K562 (cell line): ENCODE measurements around the gene ERAP2. TPM values are rescaled to one million over a fixed set of nuclear protein-coding genes. Genes with fewer than 3 reads are reported as not detected.

Experiments used
- ATAC-seq: fragments of 200-7000 bp; cut with Tn5 transposase; 3 replicates; pipeline ENCODE4 v1.9.1; 2020; ENCODE audit warnings: moderate library complexity
- BruUV-seq: library from RNA; stranded (reverse); fragments of 400-500 nt; replicated peaks from 2 replicates; lab custom pipeline; 2021; lab: Mats Ljungman, UMichigan
- CTCF ChIA-PET: fragments of 300-600 bp; formaldehyde crosslinking; extraction: SDS; loops from one replicate; lab custom pipeline; 2021; ENCODE audit warnings: low intra/inter-chr PET ratio; lab: Yijun Ruan, JAX
- POLR2A ChIA-PET: fragments of 300-600, 350-650 bp; sonication (Branson Sonifier 250); formaldehyde crosslinking; extraction: SDS; loops from one replicate; lab custom pipeline; 2021; ENCODE audit warnings: antibody characterized with exemption, inconsistent platforms; lab: Yijun Ruan, JAX
- DNase-seq, 4 experiments: peaks; one replicate each; pipeline versions ENCODE4 v3.0.0 to v3.0.0-alpha.2; 2011 to 2018; ENCODE audit warnings: low spot score in 3 of 4, mixed read lengths in 3 of 4; ENCODE audit errors: extremely low read depth in 1 of 4
- FAIRE-seq: peaks from 2 replicates; lab custom pipeline; 2011; peaks lifted over from hg19 to GRCh38; lab: Jason Lieb, UNC
- H2AFZ ChIP-seq: 2 replicates; pipeline ENCODE4 v1.6.0; 2011; ENCODE audit warnings: low read depth, low read length, control low read depth, inconsistent platforms
- H3K27ac ChIP-seq: fragments of 200-600 bp; 3 replicates; pipeline ENCODE4 v1.8.0; 2011; ENCODE audit warnings: low read depth, mild to moderate bottlenecking, control low read depth, inconsistent platforms, low read length, moderate library complexity, mixed read lengths; ENCODE audit errors: extremely low read depth
- H3K27me3 ChIP-seq, 2 experiments: fragments of 300-600 bp in 1 of 2; 2 replicates in 1 of 2; 3 replicates in 1 of 2; pipeline versions ENCODE4 v1.6.0 to v1.8.0; 2011; ENCODE audit warnings: inconsistent platforms in 2 of 2, low read length in 2 of 2, mild to moderate bottlenecking in 1 of 2, mixed read lengths in 1 of 2, moderate library complexity in 1 of 2; ENCODE audit not compliant: control insufficient read depth in 2 of 2, insufficient read depth in 2 of 2
- H3K36me3 ChIP-seq: fragments of 300-600 bp; 3 replicates; pipeline ENCODE4 v1.8.0; 2011; ENCODE audit warnings: mild to moderate bottlenecking, low read length, inconsistent platforms; ENCODE audit not compliant: control insufficient read depth, insufficient read depth
- H3K4me1 ChIP-seq, 2 experiments: fragments of 200-600 bp in 1 of 2; replicated peaks in 1 of 2; 2 replicates in 1 of 2; 3 replicates in 1 of 2; pipeline versions ENCODE4 v1.5.1 to v1.8.0; 2011; ENCODE audit warnings: inconsistent platforms in 2 of 2, low read length in 2 of 2, mild to moderate bottlenecking in 1 of 2, mixed read lengths in 1 of 2, moderate library complexity in 1 of 2; ENCODE audit not compliant: control insufficient read depth in 2 of 2, insufficient read depth in 2 of 2
- H3K4me2 ChIP-seq: 2 replicates; pipeline ENCODE4 v1.6.1; 2011; ENCODE audit warnings: low read length, control low read depth, inconsistent platforms, mixed read lengths; ENCODE audit not compliant: insufficient read depth
- H3K4me3 ChIP-seq: fragments of 200-600 bp; sonication (generic), shearing (Covaris generic); 2 replicates; pipeline ENCODE4 v1.5.1; 2016; ENCODE audit warnings: control low read depth, inconsistent platforms
- H3K79me2 ChIP-seq: fragments of 200-600 bp; 3 replicates; pipeline ENCODE4 v1.8.0; 2011; ENCODE audit warnings: low read length, inconsistent platforms; ENCODE audit not compliant: control insufficient read depth, insufficient read depth
- H3K9ac ChIP-seq, 2 experiments: 2 replicates each; pipeline versions ENCODE4 v1.6.0 to v1.6.1; 2011; ENCODE audit warnings: low read depth in 2 of 2, low read length in 2 of 2, control low read depth in 1 of 2, inconsistent platforms in 1 of 2, mild to moderate bottlenecking in 1 of 2, mixed read lengths in 1 of 2; ENCODE audit not compliant: insufficient read depth in 1 of 2
- H3K9me1 ChIP-seq: one replicate; pipeline ENCODE4 v1.6.0; 2011; ENCODE audit warnings: inconsistent platforms, mild to moderate bottlenecking, low read length, moderate library complexity; ENCODE audit not compliant: control insufficient read depth, insufficient read depth
- H3K9me3 ChIP-seq: replicated peaks from 2 replicates; pipeline ENCODE4 v1.5.1; 2011; ENCODE audit warnings: low read depth, low read length, inconsistent platforms; ENCODE audit not compliant: control insufficient read depth, insufficient read depth
- H4K20me1 ChIP-seq: replicated peaks from 2 replicates; pipeline ENCODE4 v1.6.1; 2011; ENCODE audit warnings: low read length, inconsistent platforms, mixed read lengths; ENCODE audit not compliant: control insufficient read depth, insufficient read depth
- BCOR ChIP-seq: fragments of 450-650 bp; IDR thresholded peaks from 2 replicates; pipeline ENCODE4 v1.6.1; 2016
- CHD4 ChIP-seq: fragments of 200-600 bp; sonication (generic); IDR thresholded peaks from 3 replicates; pipeline ENCODE4 v1.6.1; 2012; ENCODE audit warnings: low read depth, mild to moderate bottlenecking, mixed read lengths, low read length, inconsistent platforms; ENCODE audit not compliant: insufficient read depth, insufficient replicate concordance, poor library complexity, severe bottlenecking
- MTA1 ChIP-seq: fragments of 450-650 bp; IDR thresholded peaks from 2 replicates; pipeline ENCODE4 v1.6.1; 2017; ENCODE audit warnings: borderline replicate concordance
- RAD51 ChIP-seq: fragments of 450-650 bp; IDR thresholded peaks from 2 replicates; pipeline ENCODE4 v1.7.1; 2016; ENCODE audit warnings: low read depth, mild to moderate bottlenecking, borderline replicate concordance
- XRCC4 ChIP-seq: IDR thresholded peaks from one replicate; pipeline ENCODE4 v1.6.1; 2011; ENCODE audit not compliant: insufficient read depth, insufficient read length; ENCODE audit errors: extremely low read depth
- ZKSCAN8 ChIP-seq: fragments of 200-800 bp; sonication (Bioruptor generic); IDR thresholded peaks from 2 replicates; pipeline ENCODE4 v1.6.1; 2016; ENCODE audit warnings: missing genetic modification characterization, missing compliant biosample characterization
- WGBS: fragments of 100-300 bp; shearing (Covaris generic); methylation state at CpG from one replicate; pipeline ENCODE4 v1.1.6; 2016; ENCODE audit warnings: low coverage, mixed read lengths; ENCODE audit not compliant: insufficient coverage; ENCODE audit errors: missing lambda C conversion rate; 5-methylcytosine and 5-hydroxymethylcytosine counted together
- in situ Hi-C: fragments of 300-500 bp; cut with MboI; formaldehyde crosslinking; loops from 4 replicates; pipeline ENCODE4 v1.15.0; 2018; ENCODE audit warnings: inconsistent platforms, mixed read lengths
- intact Hi-C: fragments of 100-400 bp; cut with micrococcal nuclease; formaldehyde crosslinking; loops from 2 replicates; pipeline ENCODE4 v1.14.2; 2022
- polyA plus RNA-seq, 8 experiments: library from polyadenylated mRNA; depleted of rRNA in 4 of 8; stranded (reverse) in 5 of 8; unstranded in 3 of 8; fragments of >200 nt; fragmentation: Nextera tagmentation in 2 of 8; fragmentation: Illumina TruSeq in 1 of 8; extraction: Ambion mirVana in 2 of 8; extraction: Trizol in 1 of 8; gene quantifications; 2 replicates each; pipeline versions ENCODE4 v1.2.1 to v1.2.3, GENCODE V29; 2011 to 2014; ENCODE audit warnings: inconsistent platforms in 1 of 8, missing spikeins in 1 of 8
- total RNA-seq, 7 experiments: library from RNA; depleted of rRNA in 6 of 7; stranded (reverse); fragments of >200 nt in 6 of 7; fragmentation: Illumina TruSeq in 2 of 7; extraction: Trizol in 2 of 7; gene quantifications; 2 replicates each; pipeline versions ENCODE4 v1.2.1 to v1.2.3, GENCODE V29; 2011 to 2021; ENCODE audit warnings: low replicate concordance in 1 of 7
- TF ChIP-seq, protein P1 (sequence below): fragments of 250-450 bp; sonication (Bioruptor Pico); IDR thresholded peaks from 2 replicates; pipeline ENCODE4 v1.8.0; 2022; ENCODE audit warnings: moderate library complexity, mild to moderate bottlenecking, inconsistent platforms
- TF ChIP-seq, protein P2 (sequence below): fragments of 450-650 bp; IDR thresholded peaks from 2 replicates; pipeline ENCODE4 v1.6.1; 2016; ENCODE audit warnings: antibody characterized with exemption

Gene ERAP2
- total and polyA plus RNA-seq, 9 of the 15 experiments (the other 6 are each of a cell fraction or from before 2014, with no cell fraction given): 0.93 to 4.0 (median 2.1) TPM

DNA sequence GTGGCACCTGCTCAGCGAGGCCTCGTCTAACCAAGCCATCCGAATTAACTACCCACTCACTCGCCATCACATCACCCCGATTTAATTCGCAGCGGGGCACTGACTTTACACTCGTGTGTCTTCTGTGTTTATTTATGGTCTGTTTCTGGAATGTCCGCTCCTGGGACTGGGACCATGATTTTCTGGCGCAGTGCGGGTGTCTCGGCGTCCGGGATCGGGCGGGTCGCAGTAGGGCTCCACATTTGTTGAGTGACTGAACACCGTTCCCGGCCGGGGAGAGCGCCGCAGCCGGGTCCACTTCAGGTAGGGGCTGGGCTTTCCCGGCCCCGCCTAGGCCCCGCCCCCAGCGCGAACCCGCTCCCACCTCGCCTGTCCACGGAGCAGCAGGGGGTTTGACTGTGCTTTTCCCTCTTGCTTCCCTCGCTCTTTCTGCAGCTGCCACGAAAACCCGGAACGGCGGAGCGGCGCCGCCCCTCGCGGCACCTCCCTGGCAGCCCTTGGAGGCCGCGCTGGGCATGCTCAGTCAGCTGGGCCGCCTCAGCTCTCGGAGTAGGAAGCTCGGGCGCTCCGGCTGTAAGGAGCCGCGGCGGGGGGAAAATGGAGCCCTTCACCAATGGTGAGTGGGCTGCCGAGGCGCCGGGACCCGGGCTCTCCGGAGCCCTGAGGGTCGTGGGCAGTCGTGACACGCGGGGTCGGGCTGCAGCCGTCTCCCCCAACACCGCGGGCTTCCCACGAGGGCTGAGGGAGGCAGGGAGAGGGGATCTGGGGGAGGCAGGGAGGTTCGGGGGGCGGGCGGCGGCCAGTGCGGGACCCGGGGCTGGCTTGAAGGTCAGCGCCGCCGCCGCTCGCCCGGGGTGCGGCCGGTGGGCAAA, 59.5 kb downstream of the ERAP2 start, which contains the start of gene LNPEP:
TSS of gene LNPEP (plus strand) at position 522 of the 872 bp plus-strand sequence. CDS start at position 598, 76 bp downstream.
- Histone ChIP-seq H3K27ac (peak within 1 kb of the TSS; percentile 85), H3K9me3 (no peaks in the 10 kb centered on the region), H3K4me3 (peak within 1 kb of the TSS; percentile 75), H4K20me1 (no peaks in the 10 kb centered on the region), H3K36me3 (peaks cover 3% of the 10 kb centered on the region; the same call in 1 of the 3 replicates), H2AFZ (peak within 1 kb of the TSS; percentile 95), H3K4me1 (peaks cover 31 to 41% of the 10 kb centered on the region in 2 experiments), H3K79me2 (peaks cover 56% of the 10 kb centered on the region), H3K9ac (peak within 1 kb of the TSS; percentile 80 to 97), H3K9me1 (no peaks in the 10 kb centered on the region), H3K27me3 (no peaks in the 10 kb centered on the region), H3K4me2 (peak within 1 kb of the TSS; percentile 97)
- FAIRE-seq: peak; percentile 78
- intact Hi-C loops (loop anchor here (1.0 to 10.0 kb wide), 6 partner anchors 59 to 1989 kb away; partner anchors contain the start of genes CHD1, ERAP1 and ERAP2), in situ Hi-C loops (no loop called here)
- CTCF ChIA-PET: interaction anchor here (0.6 kb wide), 1 partner anchor 25 kb away, joined by 3 read pairs; no protein-coding TSS in a partner anchor
- no TSS peak for BruUV-seq
- under 1% methylated on average over 46 of the region's 79 CpGs for WGBS
- POLR2A ChIA-PET: interaction anchor here (0.7 to 1.0 kb wide), 3 partner anchors 11 to 57 kb away, joined by 3 read pairs; no protein-coding TSS in a partner anchor
- peak; percentile 86 for ATAC-seq
- peak; percentile 90 to 97 (median 91) for DNase-seq
- TF ChIP-seq, protein P1, sequence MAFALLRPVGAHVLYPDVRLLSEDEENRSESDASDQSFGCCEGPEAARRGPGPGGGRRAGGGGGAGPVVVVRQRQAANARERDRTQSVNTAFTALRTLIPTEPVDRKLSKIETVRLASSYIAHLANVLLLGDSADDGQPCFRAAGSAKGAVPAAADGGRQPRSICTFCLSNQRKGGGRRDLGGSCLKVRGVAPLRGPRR: no peak
- TF ChIP-seq MTA1: no peak
- TF ChIP-seq XRCC4: no peak
- no peak for TF ChIP-seq CHD4
- no peak for TF ChIP-seq ZKSCAN8 (CRISPR knock-in tag)
- no peak for TF ChIP-seq RAD51
- TF ChIP-seq BCOR: 0 out of 2 replicates have a peak, but pooled peaks have one; percentile 15
- TF ChIP-seq, protein P2, sequence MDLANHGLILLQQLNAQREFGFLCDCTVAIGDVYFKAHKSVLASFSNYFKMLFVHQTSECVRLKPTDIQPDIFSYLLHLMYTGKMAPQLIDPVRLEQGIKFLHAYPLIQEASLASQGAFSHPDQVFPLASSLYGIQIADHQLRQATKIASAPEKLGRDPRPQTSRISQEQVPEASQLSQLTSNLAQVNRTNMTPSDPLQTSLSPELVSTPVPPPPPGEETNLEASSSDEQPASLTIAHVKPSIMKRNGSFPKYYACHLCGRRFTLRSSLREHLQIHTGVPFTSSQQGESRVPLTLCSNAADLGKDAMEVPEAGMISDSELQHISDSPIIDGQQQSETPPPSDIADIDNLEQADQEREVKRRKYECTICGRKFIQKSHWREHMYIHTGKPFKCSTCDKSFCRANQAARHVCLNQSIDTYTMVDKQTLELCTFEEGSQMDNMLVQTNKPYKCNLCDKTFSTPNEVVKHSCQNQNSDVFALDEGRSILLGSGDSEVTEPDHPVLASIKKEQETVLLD: peak; percentile 68
